Activated CD4-positive, CD25-positive, alpha-beta regulatory T cell treated with anti-CD3 and anti-CD28 coated beads, Interleukin-2, amount 50 U/mL, for 72 hours (primary cell): Measurements from ENCODE around the gene SUSD1.

Experiments used
- DNase-seq: peaks from one replicate; pipeline ENCODE4 v3.0.0; 2021

SUSD1 gene

GRCh38 chr9:112035166-112035826 is 139.8 kb downstream of the SUSD1 start:
- no peak for DNase-seq

- no peak for DNase-seq
These were observed 140.9 kb downstream of the SUSD1 start for GRCh38 chr9:112034216-112034611.

- no peak for DNase-seq
These were observed 141.6 kb downstream of the SUSD1 start for GRCh38 chr9:112033237-112034215.

GRCh38 chr9:112032743-112033142 is 142.4 kb downstream of the SUSD1 start:
- DNase-seq, result no peak

- DNase-seq, result no peak
These were observed 143.1 kb downstream of the SUSD1 start for GRCh38 chr9:112032009-112032408.

- no peak for DNase-seq
These were observed 143.7 kb downstream of the SUSD1 start for GRCh38 chr9:112031400-112031799.

- no peak for DNase-seq
These were observed 145.1 kb downstream of the SUSD1 start for GRCh38 chr9:112029921-112030444.

- peak; percentile 47 for DNase-seq
These were observed 146.6 kb downstream of the SUSD1 start for GRCh38 chr9:112028242-112029221.

- DNase-seq, result no peak
These were observed 149.2 kb downstream of the SUSD1 start for GRCh38 chr9:112025850-112026249.

GRCh38 chr9:112021742-112022141 is 153.4 kb downstream of the SUSD1 start:
- no peak for DNase-seq

- DNase-seq, result no peak
These were observed 154.2 kb downstream of the SUSD1 start for GRCh38 chr9:112020680-112021596.

GRCh38 chr9:112017878-112018277 is 157.2 kb downstream of the SUSD1 start:
- no peak for DNase-seq

GRCh38 chr9:112015736-112016135 is 159.4 kb downstream of the SUSD1 start:
- DNase-seq, result no peak

- no peak for DNase-seq
These were observed 159.9 kb downstream of the SUSD1 start for GRCh38 chr9:112015149-112015548.

- no peak for DNase-seq
These were observed 161.8 kb downstream of the SUSD1 start for GRCh38 chr9:112013266-112013665.

GRCh38 chr9:112012026-112012902 is 162.8 kb downstream of the SUSD1 start:
- no peak for DNase-seq

GRCh38 chr9:112011051-112011620 is 164.0 kb downstream of the SUSD1 start:
- no peak for DNase-seq

- no peak for DNase-seq
These were observed 164.6 kb downstream of the SUSD1 start for GRCh38 chr9:112010537-112010936.

GRCh38 chr9:112009656-112010055 is 165.4 kb downstream of the SUSD1 start:
- DNase-seq, result no peak
